Measurements from ENCODE around the gene RHEB.

The RHEB gene

GRCh38 chr7:151427705-151428377 lies 91.9 kb downstream of the RHEB start:
- TF ChIP-seq GATA3 (IDR thresholded peaks at IDR 0.05; ENCODE audit: low read depth, low read length): no peak
- no peak for TF ChIP-seq GATA2 (IDR thresholded peaks at IDR 0.05; ENCODE audit: low read depth, low read length)

GRCh38 chr7:151426904-151427704 lies 92.6 kb downstream of the RHEB start:
- TF ChIP-seq GATA2 (IDR thresholded peaks at IDR 0.05; ENCODE audit: low read depth, low read length) (no peak), GATA3 (IDR thresholded peaks at IDR 0.05; ENCODE audit: low read depth, low read length) (no peak)

GRCh38 chr7:151426441-151426903 lies 93.2 kb downstream of the RHEB start:
- TF ChIP-seq GATA3 (IDR thresholded peaks at IDR 0.05; ENCODE audit: low read depth, low read length) (no peak), GATA2 (IDR thresholded peaks at IDR 0.05; ENCODE audit: low read depth, low read length) (no peak)

DNA sequence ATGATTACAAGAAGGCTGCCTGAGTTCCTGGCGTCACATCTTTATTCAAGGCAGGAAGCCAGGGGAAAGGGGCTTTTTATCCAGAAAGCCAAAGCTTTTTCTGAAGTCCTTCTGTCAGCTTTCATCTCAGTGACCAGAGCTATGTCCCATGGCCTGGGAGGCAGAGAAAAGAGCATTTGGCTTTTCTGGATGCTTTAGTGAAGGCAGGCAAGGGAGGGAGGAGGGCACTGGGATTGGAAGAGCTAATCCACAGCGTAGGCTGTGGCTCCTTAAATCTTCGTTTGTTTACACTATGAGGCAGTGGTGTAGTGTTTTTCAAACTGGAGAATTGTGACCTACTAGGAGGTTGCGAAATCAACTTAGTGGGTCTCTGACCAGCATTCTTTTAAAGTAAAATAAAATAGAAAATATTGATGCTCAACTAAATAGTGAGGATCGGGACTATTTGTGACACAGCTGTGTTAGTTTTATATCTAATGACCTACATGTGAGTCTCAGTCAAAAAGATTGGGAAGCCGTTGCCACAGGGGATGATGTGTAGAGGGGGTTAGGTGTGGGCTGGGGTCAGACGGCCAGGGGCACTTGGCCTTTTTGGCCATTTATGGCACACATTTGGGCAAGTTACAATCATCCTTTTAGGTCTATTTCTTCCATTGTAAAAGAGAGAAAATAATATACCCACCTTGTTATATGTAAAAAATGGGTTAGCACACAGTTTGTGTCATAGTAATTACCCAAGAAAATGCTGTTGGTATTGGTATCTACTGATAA lies 93.8 kb downstream of the RHEB start:
- no peak for TF ChIP-seq GATA2 (IDR thresholded peaks at IDR 0.05; ENCODE audit: low read depth, low read length)
- TF ChIP-seq GATA3 (IDR thresholded peaks at IDR 0.05; ENCODE audit: low read depth, low read length): no peak

DNA sequence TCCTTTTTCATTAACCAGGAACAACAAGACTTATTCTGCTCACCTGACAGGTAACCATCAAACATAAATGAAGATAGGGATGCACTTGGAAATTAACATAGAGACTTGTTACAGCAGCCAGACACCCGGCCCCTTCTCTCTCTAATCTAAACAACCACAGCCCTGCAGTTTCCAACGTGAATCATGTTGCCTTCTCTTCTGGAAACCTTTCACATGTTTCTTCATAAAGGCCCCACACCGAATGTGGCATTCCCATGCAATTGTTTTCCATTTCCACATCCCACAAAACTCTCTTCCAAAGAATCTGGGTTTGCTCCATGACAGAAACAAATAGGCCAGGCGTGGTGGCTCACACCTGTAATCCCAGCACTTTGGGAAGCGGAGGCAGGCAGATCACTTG lies 94.9 kb downstream of the RHEB start:
- TF ChIP-seq GATA2 (IDR thresholded peaks at IDR 0.05; ENCODE audit: low read depth, low read length): no peak
- TF ChIP-seq GATA3 (IDR thresholded peaks at IDR 0.05; ENCODE audit: low read depth, low read length): no peak

- TF ChIP-seq GATA3 (IDR thresholded peaks at IDR 0.05; ENCODE audit: low read depth, low read length): no peak
- TF ChIP-seq GATA2 (IDR thresholded peaks at IDR 0.05; ENCODE audit: low read depth, low read length): no peak
Measured at GRCh38 chr7:151423936-151424335, 95.8 kb downstream of the RHEB start.

GRCh38 chr7:151423226-151423625 lies 96.5 kb downstream of the RHEB start:
- TF ChIP-seq GATA3 (IDR thresholded peaks at IDR 0.05; ENCODE audit: low read depth, low read length) (no peak), GATA2 (IDR thresholded peaks at IDR 0.05; ENCODE audit: low read depth, low read length) (no peak)

DNA sequence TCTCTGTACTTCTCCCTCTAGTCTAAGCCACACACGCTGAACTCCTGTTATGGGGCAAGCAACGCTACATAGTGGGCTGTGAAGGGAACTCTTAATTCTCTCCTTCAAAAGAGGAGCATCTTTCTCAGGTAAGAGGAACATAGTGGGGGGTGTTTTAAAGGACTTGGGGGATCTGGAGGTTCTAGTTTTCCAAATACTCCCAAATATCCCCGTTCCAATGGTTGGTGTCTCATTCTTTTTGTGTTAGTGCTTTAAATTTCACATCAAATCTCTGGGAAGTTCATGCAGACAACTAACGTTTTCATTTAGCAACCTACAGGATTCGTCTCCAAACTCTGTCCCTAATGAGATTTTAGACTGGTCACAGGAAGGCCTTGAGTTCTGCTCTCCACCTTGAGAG lies 97.5 kb downstream of the RHEB start:
- TF ChIP-seq GATA3 (IDR thresholded peaks at IDR 0.05; ENCODE audit: low read depth, low read length): no peak
- no peak for TF ChIP-seq GATA2 (IDR thresholded peaks at IDR 0.05; ENCODE audit: low read depth, low read length)

DNA sequence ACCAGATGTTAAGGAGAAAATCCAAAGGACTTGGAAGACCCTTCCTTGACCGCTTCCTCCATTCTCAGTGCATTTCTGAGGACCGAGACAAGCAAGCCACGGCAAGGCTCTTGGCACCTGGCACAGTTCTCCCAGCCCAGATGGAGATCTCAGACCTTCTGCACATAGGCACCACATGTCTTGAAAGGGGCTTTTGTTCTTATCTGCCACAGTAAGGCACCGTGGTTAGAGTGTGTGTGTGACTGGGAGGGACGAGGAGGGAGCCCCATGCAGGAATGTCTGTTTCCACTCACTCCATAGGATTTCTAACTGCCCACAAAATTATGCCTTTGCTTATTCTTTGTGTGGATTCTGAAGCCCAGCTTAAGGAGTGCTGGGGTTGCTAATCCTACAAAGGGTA lies 99.6 kb downstream of the RHEB start:
- TF ChIP-seq GATA3 (IDR thresholded peaks at IDR 0.05; ENCODE audit: low read depth, low read length): no peak
- TF ChIP-seq GATA2 (IDR thresholded peaks at IDR 0.05; ENCODE audit: low read depth, low read length): no peak

DNA sequence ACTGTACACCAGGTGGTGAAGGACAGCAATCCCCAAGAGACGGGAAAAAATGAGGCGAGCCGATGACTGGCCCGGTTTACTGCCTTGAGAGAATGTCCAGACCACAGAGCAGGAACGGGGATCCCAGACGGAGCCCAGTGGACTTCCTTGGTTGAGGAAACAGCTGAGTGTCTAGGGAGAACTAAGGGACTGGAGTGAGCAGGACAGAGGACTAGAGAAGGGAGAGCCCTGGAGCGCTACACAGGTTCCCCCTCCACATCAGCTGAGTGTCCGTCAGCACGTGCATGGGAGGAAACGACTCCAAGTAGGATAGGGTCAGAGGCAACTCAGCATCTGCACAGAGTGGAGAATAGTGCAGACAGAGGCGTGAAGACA lies 102.8 kb downstream of the RHEB start:
- TF ChIP-seq GATA3 (IDR thresholded peaks at IDR 0.05; ENCODE audit: low read depth, low read length) (no peak), GATA2 (IDR thresholded peaks at IDR 0.05; ENCODE audit: low read depth, low read length) (no peak)

GRCh38 chr7:151416112-151416940 lies 103.4 kb downstream of the RHEB start:
- TF ChIP-seq GATA2 (IDR thresholded peaks at IDR 0.05; ENCODE audit: low read depth, low read length): no peak
